GM06990 (cell line): ENCODE measurements around the gene LHX5.
A peak's percentile ranks its signal among the peaks of the same experiment; 100 is the strongest.

Experiments used
- DNase-seq: peaks from one replicate; pipeline ENCODE4 v3.0.0-alpha.2; 2011; ENCODE audit not compliant: insufficient read length; ENCODE audit errors: extremely low read depth
- H3K27me3 ChIP-seq: replicated peaks from 2 replicates; pipeline ENCODE4 v1.6.0; 2011; ENCODE audit warnings: low read length; ENCODE audit not compliant: control insufficient read depth, insufficient read depth
- H3K36me3 ChIP-seq: 2 replicates; pipeline ENCODE4 v1.5.1; 2011; ENCODE audit warnings: low read length; ENCODE audit not compliant: control insufficient read depth, insufficient read depth
- H3K4me3 ChIP-seq: replicated peaks from 2 replicates; pipeline ENCODE4 v1.5.1; 2011; ENCODE audit warnings: low read depth, mild to moderate bottlenecking, control low read depth, low read length
- CTCF ChIP-seq: IDR thresholded peaks from 2 replicates; pipeline ENCODE4 v1.5.1; 2011; ENCODE audit warnings: low read length, control low read depth, mild to moderate bottlenecking, inconsistent platforms; ENCODE audit not compliant: insufficient read depth, poor library complexity, severe bottlenecking

Gene LHX5

GRCh38 chr12:113432986-113433385 is 38.7 kb downstream of the LHX5 start:
- DNase-seq, result no peak
- Histone ChIP-seq H3K27me3 (peaks cover 5% of the 10 kb centered on the region), H3K36me3 (no peaks in the 10 kb centered on the region), H3K4me3 (no peak overlapping the region)
- no peak for TF ChIP-seq CTCF

- Histone ChIP-seq H3K36me3 (no peaks in the 10 kb centered on the region), H3K27me3 (peaks cover 4% of the 10 kb centered on the region; the same call in 1 of the 2 replicates), H3K4me3 (no peak overlapping the region)
- no peak for DNase-seq
- TF ChIP-seq CTCF, result no peak
Observed at GRCh38 chr12:113428482-113428881, 43.2 kb downstream of the LHX5 start.

GRCh38 chr12:113427882-113428281 is 43.8 kb downstream of the LHX5 start:
- TF ChIP-seq CTCF, result no peak
- Histone ChIP-seq H3K27me3 (peaks cover 4% of the 10 kb centered on the region; the same call in 1 of the 2 replicates), H3K36me3 (no peaks in the 10 kb centered on the region), H3K4me3 (no peak overlapping the region)
- DNase-seq, result no peak

GRCh38 chr12:113425960-113426453 is 45.7 kb downstream of the LHX5 start:
- peaks cover 4% of the 10 kb centered on the region; the same call in 1 of the 2 replicates for H3K27me3 ChIP-seq
- H3K36me3 ChIP-seq, result no peaks in the 10 kb centered on the region
- TF ChIP-seq CTCF, result no peak
- peak; percentile 55 for DNase-seq
- H3K4me3 ChIP-seq, result no peak overlapping the region

GRCh38 chr12:113424915-113425823 is 46.5 kb downstream of the LHX5 start:
- peak; percentile 50 for DNase-seq
- H3K36me3 ChIP-seq, result no peaks in the 10 kb centered on the region
- TF ChIP-seq CTCF, result peak; percentile 87
- no peak overlapping the region for H3K4me3 ChIP-seq
- peaks cover 1% of the 10 kb centered on the region; the same call in 1 of the 2 replicates for H3K27me3 ChIP-seq
